Adrenal gland (tissue), 12 donors: ENCODE measurements around the gene IGFALS. TPM values are rescaled to one million over a fixed set of nuclear protein-coding genes. Genes with fewer than 3 reads are reported as not detected.

Source experiments
- DNase-seq, 7 donors: peaks; one replicate each; pipeline ENCODE4 v3.0.0-alpha.2; 2019 to 2020
- H3K27ac ChIP-seq, 5 donors: fragments of 200-600 bp; sonication (generic) in 4 of 5; 1 replicate in 3 of 5; 2 replicates in 2 of 5; pipeline versions ENCODE4 v1.5.1 to v1.8.0; 2016 to 2020; ENCODE audit warnings: mild to moderate bottlenecking in 1 of 5
- H3K27me3 ChIP-seq: fragments of 200-600 bp; 2 replicates; pipeline ENCODE4 v1.8.0; 2021
- H3K36me3 ChIP-seq, 2 donors: fragments of 200-600 bp; replicated peaks in 1 of 2; 1 replicate in 1 of 2; 2 replicates in 1 of 2; pipeline versions ENCODE4 v1.5.1 to v1.8.0; 2018 to 2022
- H3K4me1 ChIP-seq, 2 donors: fragments of 200-600 bp; replicated peaks in 1 of 2; 1 replicate in 1 of 2; 2 replicates in 1 of 2; pipeline versions ENCODE4 v1.5.1 to v1.8.0; 2018 to 2021
- H3K4me3 ChIP-seq, 4 donors: fragments of 200-600 bp; sonication (generic) in 3 of 4; one replicate each; pipeline ENCODE4 v1.5.1; 2016 to 2018
- H3K9me3 ChIP-seq, 3 donors: fragments of 200-600 bp; sonication (generic) in 1 of 3; replicated peaks in 1 of 3; 1 replicate in 2 of 3; 2 replicates in 1 of 3; pipeline versions ENCODE4 v1.5.1 to v1.8.0; 2016 to 2021
- CTCF ChIP-seq, 6 experiments: fragments of 450-650 bp in 4 of 6; fragments of 200-600 bp in 2 of 6; sonication (generic) in 1 of 6; IDR thresholded peaks; 1 replicate in 5 of 6; 2 replicates in 1 of 6; pipeline versions ENCODE4 v1.5.1 to v1.8.0; 2016 to 2021; ENCODE audit warnings: antibody characterized with exemption in 6 of 6, mild to moderate bottlenecking in 2 of 6, moderate library complexity in 1 of 6
- POLR2A ChIP-seq, 2 donors: fragments of 450-650 bp; IDR thresholded peaks; one replicate each; pipeline ENCODE4 v1.6.1; 2017; ENCODE audit warnings: antibody characterized with exemption in 2 of 2, mild to moderate bottlenecking in 2 of 2, moderate library complexity in 1 of 2
- WGBS, 4 donors: extraction: QIAGEN DNeasy Blood & Tissue Kit in 2 of 4; methylation state at CpG; one replicate each; pipeline versions ENCODE4 v1.1.5 to v1.1.7; 2013 to 2017; 5-methylcytosine and 5-hydroxymethylcytosine counted together
- intact Hi-C, 2 donors: fragments of 100-400 bp; cut with DNase I; formaldehyde crosslinking; loops; one replicate each; pipeline versions ENCODE4 v1.14.1 to v1.15.0; 2022 to 2023
- polyA plus RNA-seq, 3 donors: library from polyadenylated mRNA; stranded (reverse); fragments of 200-250 nt in 2 of 3; fragments of 350-450 nt in 1 of 3; fragmentation: Illumina TruSeq in 1 of 3; extraction: RNeasy Lipid Tissue Mini Kit (QIAGEN cat#74804) in 1 of 3; gene quantifications; one replicate each; pipeline ENCODE4 v1.2.3, GENCODE V29; 2013 to 2014
- total RNA-seq, 9 donors: library from RNA; depleted of rRNA in 4 of 9; stranded (reverse); fragments of >200 nt in 4 of 9; fragments of 120-200 nt in 1 of 9; fragmentation: NEBNext Ultra II Directional in 1 of 9; extraction: Animal tissue kit (Norgen Biotek cat#: 25700) in 1 of 9; gene quantifications; one replicate each; pipeline versions ENCODE4 v1.1.0 to v1.2.4, GENCODE V29; 2013 to 2023
- donor health status: healthy with polysubstance abuse.
- donor health status: Bipolar disorder and iron deficiency.
- donor health status: DM: yes; HTN: yes; CAD: no.
- donor health status: DM: no; HTN: no; CAD: no.
- donor health status: DM: no; HTN: no; CAD: no.
- donor health status: DM: yes; HTN: yes; CAD: no.

Gene IGFALS
- total and polyA plus RNA-seq, 12 donors, result 0.11 to 3.9 (median 0.31) TPM; not detected in 2

- Histone ChIP-seq H3K9me3 (no peaks in the 10 kb centered on the region), H3K4me3 (no peak overlapping the region), H3K36me3 (peaks cover 0 to 32% of the 10 kb centered on the region in 2 donors), H3K4me1 (peaks cover 4% of the 10 kb centered on the region in 2 donors), H3K27me3 (no peaks in the 10 kb centered on the region), H3K27ac (no peak overlapping the region)
- TF ChIP-seq POLR2A (IDR thresholded peaks at IDR 0.05), result no peak
- TF ChIP-seq CTCF (IDR thresholded peaks at IDR 0.05), result no peak
- intact Hi-C loops, result no loop called here
- DNase-seq, result peak in 5 of 7 donors; percentile 11 to 53 (median 24)
- WGBS, 4 donors, result 86 to 91% (median 89%) methylated on average over 11 to 51 of the region's 51 CpGs
Measured at GRCh38 chr16:1786242-1787055, 7.1 kb downstream of the IGFALS start.

GRCh38 chr16:1785846-1786170 is 7.7 kb downstream of the IGFALS start:
- intact Hi-C loops, result no loop called here
- no peak for TF ChIP-seq CTCF (IDR thresholded peaks at IDR 0.05)
- no peak for TF ChIP-seq POLR2A (IDR thresholded peaks at IDR 0.05)
- Histone ChIP-seq H3K4me3 (no peak overlapping the region), H3K27me3 (no peaks in the 10 kb centered on the region), H3K9me3 (no peaks in the 10 kb centered on the region), H3K36me3 (peaks cover 0 to 32% of the 10 kb centered on the region in 2 donors), H3K4me1 (peaks cover 10 to 11% of the 10 kb centered on the region in 2 donors), H3K27ac (no peak overlapping the region)
- DNase-seq, result peak in 2 of 7 donors; percentile 15 to 16
- whole genome bisulfite sequencing, 4 donors, result 83 to 88% (median 87%) methylated on average over 12 to 14 of the region's 14 CpGs; no CpG with 5 or more reads in 1 of the 4 donors

- TF ChIP-seq CTCF (IDR thresholded peaks at IDR 0.05), result no peak
- no peak for TF ChIP-seq POLR2A (IDR thresholded peaks at IDR 0.05)
- Histone ChIP-seq H3K4me3 (no peak overlapping the region), H3K27ac (no peak overlapping the region), H3K9me3 (no peaks in the 10 kb centered on the region), H3K27me3 (no peaks in the 10 kb centered on the region), H3K36me3 (peaks cover 0 to 32% of the 10 kb centered on the region in 2 donors), H3K4me1 (peaks cover 15 to 16% of the 10 kb centered on the region in 2 donors)
- intact Hi-C loops, result no loop called here
- 85 to 90% (median 89%) methylated on average over 17 to 26 of the region's 26 CpGs for WGBS, 4 donors
- peak in 2 of 7 donors; percentile 19 to 21 for DNase-seq
Measured at GRCh38 chr16:1784977-1785845, 8.3 kb downstream of the IGFALS start.
